Adipocyte (in vitro differentiated cells): ENCODE measurements around the gene ACSM5.
A peak's percentile ranks its signal among the peaks of the same experiment; 100 is the strongest.
"Not testable (repeated sequence)": the region's sequence is repeated elsewhere in the genome, so short reads cannot be mapped to it uniquely, and the experiment has no call there.

Experiments
- DNase-seq: peaks from one replicate; pipeline ENCODE4 v3.0.0-alpha.2; 2015; ENCODE audit warnings: low read depth
- H3K27me3 ChIP-seq: replicated peaks from 2 replicates; pipeline ENCODE4 v1.7.0; 2013; ENCODE audit warnings: mild to moderate bottlenecking, low read length, moderate library complexity; ENCODE audit not compliant: control insufficient read depth, insufficient read depth
- H3K36me3 ChIP-seq: 2 replicates; pipeline ENCODE4 v1.7.0; 2013; ENCODE audit warnings: low read length, mild to moderate bottlenecking, moderate library complexity; ENCODE audit not compliant: control insufficient read depth, insufficient read depth, severe bottlenecking
- H3K4me1 ChIP-seq: 2 replicates; pipeline ENCODE4 v1.7.0; 2013; ENCODE audit warnings: mild to moderate bottlenecking, low read length, moderate library complexity; ENCODE audit not compliant: control insufficient read depth, insufficient read depth
- H3K4me3 ChIP-seq: 2 replicates; pipeline ENCODE4 v1.7.0; 2013; ENCODE audit warnings: mild to moderate bottlenecking, low read length, moderate library complexity
- H3K9ac ChIP-seq: 2 replicates; pipeline ENCODE4 v1.7.0; 2013; ENCODE audit warnings: mild to moderate bottlenecking, low read length, moderate library complexity
- H3K9me3 ChIP-seq: 2 replicates; pipeline ENCODE4 v1.7.0; 2013; ENCODE audit warnings: mild to moderate bottlenecking, low read length, moderate library complexity; ENCODE audit not compliant: control insufficient read depth

The ACSM5 gene

GRCh38 chr16:20401475-20402016, 7.8 kb upstream of the ACSM5 start:
- Histone ChIP-seq H3K9me3 (no peaks in the 10 kb centered on the region), H3K36me3 (no peaks in the 10 kb centered on the region), H3K4me3 (no peak overlapping the region), H3K27me3 (peaks cover 3% of the 10 kb centered on the region), H3K4me1 (no peaks in the 10 kb centered on the region), H3K9ac (no peak overlapping the region)
- DNase-seq, result no peak

- no peak for DNase-seq
- no peak overlapping the region for H3K9ac ChIP-seq
- no peaks in the 10 kb centered on the region for H3K4me1 ChIP-seq
- H3K36me3 ChIP-seq, result no peaks in the 10 kb centered on the region
- no peaks in the 10 kb centered on the region for H3K9me3 ChIP-seq
- peaks cover 3% of the 10 kb centered on the region for H3K27me3 ChIP-seq
- no peak overlapping the region for H3K4me3 ChIP-seq
These were observed 6.7 kb upstream of the ACSM5 start for GRCh38 chr16:20402651-20403050.

- Histone ChIP-seq H3K27me3 (peaks cover 3% of the 10 kb centered on the region), H3K9me3 (no peaks in the 10 kb centered on the region), H3K9ac (no peak within 1 kb of the TSS), H3K4me1 (no peaks in the 10 kb centered on the region), H3K4me3 (no peak within 1 kb of the TSS), H3K36me3 (no peaks in the 10 kb centered on the region)
- DNase-seq, result no peak
These were observed 4.7 kb upstream of the ACSM5 start, which contains the start of gene PDILT for GRCh38 chr16:20404637-20405036. Gene PDILT (minus strand): TSS chr16:20404737. CDS start chr16:20399300, 5,437 bp downstream.

GRCh38 chr16:20410121-20410723, 888 bp downstream of the ACSM5 start:
- H3K36me3 ChIP-seq, result no peaks in the 10 kb centered on the region
- H3K4me1 ChIP-seq, result peaks cover 15% of the 10 kb centered on the region
- DNase-seq, result no peak
- H3K9me3 ChIP-seq, result no peaks in the 10 kb centered on the region
- H3K4me3 ChIP-seq, result peak overlapping the region; percentile 63
- H3K9ac ChIP-seq, result peak overlapping the region; percentile 73
- H3K27me3 ChIP-seq, result no peaks in the 10 kb centered on the region

- Histone ChIP-seq H3K9me3 (no peaks in the 10 kb centered on the region), H3K4me1 (peaks cover 23% of the 10 kb centered on the region), H3K27me3 (no peaks in the 10 kb centered on the region), H3K36me3 (no peaks in the 10 kb centered on the region), H3K4me3 (no peak overlapping the region), H3K9ac (no peak overlapping the region)
- no peak for DNase-seq
These were observed 1.7 kb downstream of the ACSM5 start for GRCh38 chr16:20411055-20411454.

GRCh38 chr16:20415541-20415940, 6.2 kb downstream of the ACSM5 start:
- H3K4me1 ChIP-seq, result peaks cover 17% of the 10 kb centered on the region
- no peak for DNase-seq
- no peaks in the 10 kb centered on the region for H3K27me3 ChIP-seq
- no peaks in the 10 kb centered on the region for H3K36me3 ChIP-seq
- no peaks in the 10 kb centered on the region for H3K9me3 ChIP-seq
- no peak overlapping the region for H3K9ac ChIP-seq
- H3K4me3 ChIP-seq, result no peak overlapping the region

- H3K9me3 ChIP-seq, H3K27me3 ChIP-seq, H3K9ac ChIP-seq, DNase-seq, H3K36me3 ChIP-seq, H3K4me3 ChIP-seq: not testable (repeated sequence)
- H3K4me1 ChIP-seq, result peaks cover 16% of the 10 kb centered on the region
These were observed 9.8 kb downstream of the ACSM5 start for GRCh38 chr16:20419093-20419492.

GRCh38 chr16:20421748-20422147, 12.4 kb downstream of the ACSM5 start:
- not testable (repeated sequence) for H3K4me3 ChIP-seq, H3K9ac ChIP-seq, H3K9me3 ChIP-seq, DNase-seq, H3K36me3 ChIP-seq, H3K4me1 ChIP-seq, H3K27me3 ChIP-seq

GRCh38 chr16:20423772-20424128, 14.4 kb downstream of the ACSM5 start:
- DNase-seq, H3K4me1 ChIP-seq: not testable (repeated sequence)

GRCh38 chr16:20424129-20424866, 15.0 kb downstream of the ACSM5 start:
- H3K36me3 ChIP-seq, result no peaks in the 10 kb centered on the region
- no peak for DNase-seq
- H3K27me3 ChIP-seq, result no peaks in the 10 kb centered on the region
- H3K9ac ChIP-seq, result no peak overlapping the region
- no peaks in the 10 kb centered on the region for H3K9me3 ChIP-seq
- no peak overlapping the region for H3K4me3 ChIP-seq
- H3K4me1 ChIP-seq, result peaks cover 6% of the 10 kb centered on the region

More at GRCh38 chr16:20423772-20424128, 14.4 kb downstream of the ACSM5 start:
- H3K27me3 ChIP-seq, H3K9me3 ChIP-seq, H3K9ac ChIP-seq, H3K36me3 ChIP-seq, H3K4me3 ChIP-seq: not testable (repeated sequence)

GRCh38 chr16:20427401-20427797, 18.1 kb downstream of the ACSM5 start:
- not testable (repeated sequence) for DNase-seq, H3K4me3 ChIP-seq, H3K9me3 ChIP-seq, H3K36me3 ChIP-seq, H3K4me1 ChIP-seq, H3K27me3 ChIP-seq, H3K9ac ChIP-seq
